ENCODE results near the gene TMEM132C. TPM values are rescaled to one million over a fixed set of nuclear protein-coding genes. Genes with fewer than 3 reads are reported as not detected.
A peak's percentile ranks its signal among the peaks of the same experiment; 100 is the strongest.

Gene TMEM132C
- total and polyA plus RNA-seq, 7 donors, result 0.60 to 3.5 (median 1.7) TPM; not detected in 1

- H3K4me1 ChIP-seq, result no peaks in the 10 kb centered on the region
- intact Hi-C loops (cut with DNase I), result no loop called here
- TF ChIP-seq CTCF (IDR thresholded peaks at IDR 0.05) (no peak), POLR2A (IDR thresholded peaks at IDR 0.05) (no peak), POLR2AphosphoS5 (IDR thresholded peaks at IDR 0.05) (no peak), EP300 (IDR thresholded peaks at IDR 0.05) (no peak)
- no peaks in the 10 kb centered on the region for H3K9me3 ChIP-seq
- no peak overlapping the region for H3K4me3 ChIP-seq
- H3K27me3 ChIP-seq, result no peaks in the 10 kb centered on the region
- H3K36me3 ChIP-seq, result no peaks in the 10 kb centered on the region
- DNase-seq, result no peak
- WGBS, 2 donors, result 18 to 29% methylated on average over 2 of the region's 2 CpGs
- H3K27ac ChIP-seq, result no peak overlapping the region
Observed at GRCh38 chr12:128313931-128314330, 47.0 kb downstream of the TMEM132C start.

GRCh38 chr12:128314611-128315010 lies 47.6 kb downstream of the TMEM132C start:
- intact Hi-C loops (cut with DNase I), result no loop called here
- no peak overlapping the region for H3K4me3 ChIP-seq
- H3K36me3 ChIP-seq, result no peaks in the 10 kb centered on the region
- WGBS, 2 donors, result 62 to 76% methylated on average over 3 of the region's 3 CpGs
- TF ChIP-seq POLR2AphosphoS5 (IDR thresholded peaks at IDR 0.05) (no peak), EP300 (IDR thresholded peaks at IDR 0.05) (no peak), CTCF (IDR thresholded peaks at IDR 0.05) (no peak), POLR2A (IDR thresholded peaks at IDR 0.05) (no peak)
- H3K27me3 ChIP-seq, result no peaks in the 10 kb centered on the region
- no peak overlapping the region for H3K27ac ChIP-seq
- DNase-seq, result no peak
- H3K4me1 ChIP-seq, result no peaks in the 10 kb centered on the region
- no peaks in the 10 kb centered on the region for H3K9me3 ChIP-seq

GRCh38 chr12:128316078-128316477 lies 49.1 kb downstream of the TMEM132C start:
- Histone ChIP-seq H3K36me3 (no peaks in the 10 kb centered on the region), H3K27ac (peak overlapping the region in 1 of 4 donors; percentile 49)

GRCh38 chr12:128316973-128317526 lies 50.1 kb downstream of the TMEM132C start:
- TF ChIP-seq EP300 (IDR thresholded peaks at IDR 0.05) (no peak), POLR2AphosphoS5 (IDR thresholded peaks at IDR 0.05) (no peak), CTCF (IDR thresholded peaks at IDR 0.05) (no peak), POLR2A (IDR thresholded peaks at IDR 0.05) (no peak)
- Histone ChIP-seq H3K9me3 (peaks cover 0 to 2% (median 0%) of the 10 kb centered on the region in 4 donors), H3K4me3 (no peak overlapping the region), H3K36me3 (no peaks in the 10 kb centered on the region), H3K27me3 (no peaks in the 10 kb centered on the region), H3K27ac (peak overlapping the region in 1 of 4 donors; percentile 49), H3K4me1 (no peaks in the 10 kb centered on the region)
- intact Hi-C loops (cut with DNase I), result no loop called here
- DNase-seq, result no peak
- 26 to 42% methylated on average over 4 of the region's 4 CpGs for WGBS, 2 donors

More at GRCh38 chr12:128316078-128316477, 49.1 kb downstream of the TMEM132C start:
- H3K9me3 ChIP-seq, result no peaks in the 10 kb centered on the region
- WGBS, 2 donors, result 53 to 66% methylated on average over 6 of the region's 6 CpGs
- H3K4me1 ChIP-seq, result no peaks in the 10 kb centered on the region
- no peaks in the 10 kb centered on the region for H3K27me3 ChIP-seq
- H3K4me3 ChIP-seq, result no peak overlapping the region
- intact Hi-C loops (cut with DNase I), result no loop called here
- DNase-seq, result no peak
- TF ChIP-seq CTCF (IDR thresholded peaks at IDR 0.05), result no peak

- Histone ChIP-seq H3K27me3 (no peaks in the 10 kb centered on the region), H3K27ac (no peak overlapping the region), H3K36me3 (no peaks in the 10 kb centered on the region), H3K4me3 (no peak overlapping the region), H3K4me1 (no peaks in the 10 kb centered on the region), H3K9me3 (peaks cover 0 to 7% (median 0%) of the 10 kb centered on the region in 4 donors)
- no peak for TF ChIP-seq POLR2AphosphoS5 (IDR thresholded peaks at IDR 0.05)
- no peak for TF ChIP-seq POLR2A (IDR thresholded peaks at IDR 0.05)
- WGBS, 2 donors, result 73 to 77% methylated on average over 5 of the region's 5 CpGs
- intact Hi-C loops (cut with DNase I), result no loop called here
- no peak for DNase-seq
Observed at GRCh38 chr12:128318341-128318740, 51.4 kb downstream of the TMEM132C start.

All from sigmoid colon (tissue), 7 donors.